ENCODE data around the gene PTPN9.
"Not testable (repeated sequence)": the region's sequence is repeated elsewhere in the genome, so short reads cannot be mapped to it uniquely, and the experiment has no call there.

The PTPN9 gene

GRCh38 chr15:75565062-75565970 is 13.8 kb downstream of the PTPN9 start:
- DNase-seq (ENCODE audit: low spot score) = no peak
- no peak for TF ChIP-seq CTCF (IDR thresholded peaks at IDR 0.05; ENCODE audit: borderline replicate concordance, control extremely low read depth, extremely low read depth, insufficient read depth, missing control alignments)
- in situ Hi-C loops (cut with MboI; ENCODE audit: low sequenced_read_pairs, unreplicated experiment) = no loop called here

GRCh38 chr15:75561888-75562287 is 17.2 kb downstream of the PTPN9 start:
- no peak for TF ChIP-seq CTCF (IDR thresholded peaks at IDR 0.05; ENCODE audit: borderline replicate concordance, control extremely low read depth, extremely low read depth, insufficient read depth, missing control alignments)

GRCh38 chr15:75559360-75559759 is 19.8 kb downstream of the PTPN9 start:
- DNase-seq (ENCODE audit: low spot score); in situ Hi-C loops (cut with MboI; ENCODE audit: low sequenced_read_pairs, unreplicated experiment): not testable (repeated sequence)

More at GRCh38 chr15:75561888-75562287, 17.2 kb downstream of the PTPN9 start:
- in situ Hi-C loops (cut with MboI; ENCODE audit: low sequenced_read_pairs, unreplicated experiment) = no loop called here
- DNase-seq (ENCODE audit: low spot score) = no peak

GRCh38 chr15:75558955-75559354 is 20.2 kb downstream of the PTPN9 start:
- in situ Hi-C loops (cut with MboI; ENCODE audit: low sequenced_read_pairs, unreplicated experiment); DNase-seq (ENCODE audit: low spot score): not testable (repeated sequence)

GRCh38 chr15:75554717-75555116 is 24.4 kb downstream of the PTPN9 start:
- TF ChIP-seq CTCF (IDR thresholded peaks at IDR 0.05; ENCODE audit: borderline replicate concordance, control extremely low read depth, extremely low read depth, insufficient read depth, missing control alignments) = no peak
- DNase-seq (ENCODE audit: low spot score) = no peak
- in situ Hi-C loops (cut with MboI; ENCODE audit: low sequenced_read_pairs, unreplicated experiment) = no loop called here

- no peak for DNase-seq (ENCODE audit: low spot score)
- in situ Hi-C loops (cut with MboI; ENCODE audit: low sequenced_read_pairs, unreplicated experiment) = no loop called here
- TF ChIP-seq CTCF (IDR thresholded peaks at IDR 0.05; ENCODE audit: borderline replicate concordance, control extremely low read depth, extremely low read depth, insufficient read depth, missing control alignments) = no peak
These were observed 25.5 kb downstream of the PTPN9 start for GRCh38 chr15:75553659-75554058.

- TF ChIP-seq CTCF (IDR thresholded peaks at IDR 0.05; ENCODE audit: borderline replicate concordance, control extremely low read depth, extremely low read depth, insufficient read depth, missing control alignments) = no peak
- in situ Hi-C loops (cut with MboI; ENCODE audit: low sequenced_read_pairs, unreplicated experiment) = no loop called here
- DNase-seq (ENCODE audit: low spot score) = no peak
These were observed 28.0 kb downstream of the PTPN9 start for GRCh38 chr15:75551091-75551490.

Data from GM13976 (cell line).